T1000 (cell line): ENCODE data around the gene MGAT3.

ENCODE experiments used
- DNase-seq: peaks from one replicate; lab custom pipeline; 2025; ENCODE audit warnings: mixed read lengths; lab: John Stamatoyannopoulos, UW

MGAT3 gene

GRCh38 chr22:39429186-39429585, 27.6 kb upstream of the MGAT3 start:
- DNase-seq, result no peak

- no peak for DNase-seq
These were observed 26.8 kb upstream of the MGAT3 start for GRCh38 chr22:39429916-39430575.

GRCh38 chr22:39430576-39431150, 26.1 kb upstream of the MGAT3 start:
- no peak for DNase-seq

- DNase-seq, result no peak
These were observed 25.5 kb upstream of the MGAT3 start for GRCh38 chr22:39431216-39431801.

GRCh38 chr22:39431821-39432251, 25.0 kb upstream of the MGAT3 start:
- no peak for DNase-seq

- DNase-seq, result no peak
These were observed 24.4 kb upstream of the MGAT3 start for GRCh38 chr22:39432361-39432811.

- DNase-seq, result no peak
These were observed 23.2 kb upstream of the MGAT3 start for GRCh38 chr22:39433476-39434242.

GRCh38 chr22:39434243-39434653, 22.6 kb upstream of the MGAT3 start:
- DNase-seq, result no peak

- no peak for DNase-seq
These were observed 22.1 kb upstream of the MGAT3 start for GRCh38 chr22:39434721-39435120.

GRCh38 chr22:39435616-39436015, 21.2 kb upstream of the MGAT3 start:
- DNase-seq, result no peak

- no peak for DNase-seq
These were observed 18.8 kb upstream of the MGAT3 start for GRCh38 chr22:39437791-39438704.

GRCh38 chr22:39439170-39439569, 17.6 kb upstream of the MGAT3 start:
- no peak for DNase-seq

- DNase-seq, result no peak
These were observed 13.4 kb upstream of the MGAT3 start for GRCh38 chr22:39443398-39443797.

- no peak for DNase-seq
These were observed 12.5 kb upstream of the MGAT3 start for GRCh38 chr22:39444247-39444800.

GRCh38 chr22:39444937-39445465, 11.8 kb upstream of the MGAT3 start:
- no peak for DNase-seq

- DNase-seq, result no peak
These were observed 11.1 kb upstream of the MGAT3 start for GRCh38 chr22:39445678-39446077.

GRCh38 chr22:39446239-39446721, 10.5 kb upstream of the MGAT3 start:
- DNase-seq, result no peak

- DNase-seq, result no peak
These were observed 8.4 kb upstream of the MGAT3 start for GRCh38 chr22:39448205-39449054.

- no peak for DNase-seq
These were observed 7.1 kb upstream of the MGAT3 start for GRCh38 chr22:39449708-39450107.
